HEK293 (cell line): Measurements from ENCODE around the gene TAAR1.

Experiments
- CTCF ChIP-seq: fragments of 450-650 bp; formaldehyde crosslinking; IDR thresholded peaks from 2 replicates; pipeline ENCODE4 v1.5.1; 2016; ENCODE audit warnings: missing biosample characterization, missing genetic modification characterization
- TSHZ1 ChIP-seq: fragments of 450-650 bp; formaldehyde crosslinking; IDR thresholded peaks from 2 replicates; pipeline ENCODE4 v1.5.1; 2016; ENCODE audit warnings: missing biosample characterization, missing genetic modification characterization, borderline replicate concordance
- YY1 ChIP-seq: fragments of 450-650 bp; formaldehyde crosslinking; IDR thresholded peaks from 2 replicates; pipeline ENCODE4 v1.5.1; 2018; ENCODE audit warnings: missing biosample characterization, missing genetic modification characterization
- ZBTB20 ChIP-seq: fragments of 450-650 bp; formaldehyde crosslinking; IDR thresholded peaks from 2 replicates; pipeline ENCODE4 v1.5.1; 2016; ENCODE audit warnings: missing biosample characterization, missing genetic modification characterization
- ZNF157 ChIP-seq: fragments of 450-650 bp; formaldehyde crosslinking; IDR thresholded peaks from 2 replicates; pipeline ENCODE4 v1.5.1; 2016; ENCODE audit warnings: missing biosample characterization, missing genetic modification characterization
- ZNF626 ChIP-seq: fragments of 450-650 bp; sonication (Bioruptor Pico); formaldehyde crosslinking; IDR thresholded peaks from 2 replicates; pipeline ENCODE4 v1.5.1; 2018; ENCODE audit warnings: missing biosample characterization, missing genetic modification characterization, inconsistent platforms
- ZNF645 ChIP-seq: fragments of 450-650 bp; formaldehyde crosslinking; IDR thresholded peaks from 2 replicates; pipeline ENCODE4; 2016; ENCODE audit warnings: missing biosample characterization, missing genetic modification characterization
- ZSCAN4 ChIP-seq: fragments of 450-650 bp; formaldehyde crosslinking; IDR thresholded peaks from 2 replicates; pipeline ENCODE4 v1.5.1; 2017; ENCODE audit warnings: missing biosample characterization, missing genetic modification characterization

GRCh38 chr6:132675002-132675401 is 16.0 kb upstream of the TAAR1 start:
- no peak for TF ChIP-seq ZSCAN4 (tag by site-specific recombination)
- no peak for TF ChIP-seq ZNF645 (tag by site-specific recombination)
- TF ChIP-seq CTCF (tag by site-specific recombination) = no peak
- TF ChIP-seq TSHZ1 (tag by site-specific recombination) = no peak
- TF ChIP-seq ZNF157 = no peak
- no peak for TF ChIP-seq YY1 (tag by site-specific recombination)
- TF ChIP-seq ZNF626 (tag by site-specific recombination) = no peak
- no peak for TF ChIP-seq ZBTB20 (tag by site-specific recombination)
